ENCODE data around the gene NAT14.

The NAT14 gene

GRCh38 chr19:55481148-55481793, 3.7 kb upstream of the NAT14 start:
- no peaks in the 10 kb centered on the region for H3K9me3 Mint-ChIP-seq
- peaks cover 28 to 35% of the 10 kb centered on the region in 2 donors for H3K4me1 Mint-ChIP-seq (ENCODE audit: low read depth in 2 of 2)
- no peaks in the 10 kb centered on the region for H3K27me3 Mint-ChIP-seq
- peaks cover 58% of the 10 kb centered on the region for H3K36me3 Mint-ChIP-seq (ENCODE audit: insufficient read depth)
- DNase-seq (no peak), ATAC-seq (replicated peaks) (no peak)
- H3K27ac Mint-ChIP-seq, result no peak overlapping the region
- no peak overlapping the region for H3K4me3 Mint-ChIP-seq

DNA sequence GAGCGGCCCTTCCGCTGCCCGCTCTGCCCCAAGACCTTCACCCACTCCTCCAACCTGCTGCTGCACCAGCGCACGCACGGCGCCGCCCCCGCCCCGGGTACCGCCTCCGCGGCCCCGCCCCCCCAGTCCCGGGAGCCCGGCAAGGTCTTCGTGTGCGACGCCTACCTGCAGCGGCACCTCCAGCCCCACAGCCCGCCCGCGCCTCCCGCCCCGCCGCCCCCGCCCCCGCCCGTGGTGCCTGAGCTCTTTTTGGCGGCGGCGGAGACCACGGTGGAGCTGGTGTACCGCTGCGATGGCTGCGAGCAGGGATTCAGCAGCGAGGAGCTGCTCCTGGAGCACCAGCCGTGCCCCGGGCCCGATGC, 3.2 kb upstream of the NAT14 start:
- Mint-ChIP-seq H3K27me3 (no peaks in the 10 kb centered on the region), H3K4me3 (no peak overlapping the region), H3K36me3 (ENCODE audit: insufficient read depth) (peaks cover 55% of the 10 kb centered on the region), H3K4me1 (ENCODE audit: low read depth in 2 of 2) (peaks cover 28 to 36% of the 10 kb centered on the region in 2 donors), H3K27ac (no peak overlapping the region), H3K9me3 (no peaks in the 10 kb centered on the region)
- DNase-seq (no peak), ATAC-seq (replicated peaks) (no peak)

DNA sequence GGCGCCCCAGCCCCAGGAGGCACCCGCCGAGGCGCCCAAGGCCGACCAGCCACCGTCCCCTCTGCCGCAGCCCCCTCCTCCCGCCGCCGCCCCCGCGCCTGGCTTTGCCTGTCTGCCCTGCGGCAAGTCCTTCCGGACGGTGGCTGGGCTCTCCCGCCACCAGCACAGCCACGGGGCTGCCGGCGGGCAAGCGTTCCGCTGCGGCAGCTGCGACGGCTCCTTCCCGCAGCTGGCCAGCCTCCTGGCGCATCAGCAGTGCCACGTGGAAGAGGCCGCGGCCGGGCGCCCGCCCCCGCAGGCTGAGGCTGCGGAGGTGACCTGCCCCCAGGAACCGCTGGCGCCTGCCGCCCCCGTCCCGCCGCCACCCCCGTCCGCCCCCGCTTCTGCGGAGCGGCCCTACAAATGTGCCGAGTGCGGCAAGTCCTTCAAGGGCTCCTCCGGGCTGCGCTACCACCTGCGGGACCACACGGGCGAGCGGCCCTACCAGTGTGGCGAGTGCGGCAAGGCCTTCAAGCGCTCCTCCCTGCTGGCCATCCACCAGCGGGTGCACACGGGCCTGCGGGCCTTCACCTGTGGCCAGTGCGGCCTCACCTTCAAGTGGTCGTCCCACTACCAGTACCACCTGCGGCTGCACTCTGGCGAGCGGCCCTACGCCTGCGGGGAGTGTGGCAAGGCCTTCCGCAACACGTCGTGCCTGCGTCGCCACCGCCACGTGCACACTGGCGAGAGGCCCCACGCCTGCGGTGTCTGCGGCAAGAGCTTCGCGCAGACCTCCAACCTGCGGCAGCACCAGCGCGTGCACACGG, 2.6 kb upstream of the NAT14 start:
- H3K9me3 Mint-ChIP-seq, result no peaks in the 10 kb centered on the region
- peaks cover 28 to 33% of the 10 kb centered on the region in 2 donors for H3K4me1 Mint-ChIP-seq (ENCODE audit: low read depth in 2 of 2)
- H3K27me3 Mint-ChIP-seq, result no peaks in the 10 kb centered on the region
- no peak overlapping the region for H3K27ac Mint-ChIP-seq
- no peak for ATAC-seq (replicated peaks)
- H3K4me3 Mint-ChIP-seq, result no peak overlapping the region
- DNase-seq, result no peak
- H3K36me3 Mint-ChIP-seq (ENCODE audit: insufficient read depth), result peaks cover 55% of the 10 kb centered on the region

- no peaks in the 10 kb centered on the region for H3K27me3 Mint-ChIP-seq
Measured at GRCh38 chr19:55482967-55483705, 1.9 kb upstream of the NAT14 start.

GRCh38 chr19:55483706-55484592, 1.0 kb upstream of the NAT14 start:
- H3K4me1 Mint-ChIP-seq (ENCODE audit: low read depth in 2 of 2), result peaks cover 14 to 19% of the 10 kb centered on the region in 2 donors
- DNase-seq (no peak), ATAC-seq (replicated peaks) (no peak)
- peak overlapping the region; percentile 57 to 76 for H3K4me3 Mint-ChIP-seq
- no peaks in the 10 kb centered on the region for H3K27me3 Mint-ChIP-seq
- H3K36me3 Mint-ChIP-seq (ENCODE audit: insufficient read depth), result peaks cover 50% of the 10 kb centered on the region
- no peaks in the 10 kb centered on the region for H3K9me3 Mint-ChIP-seq
- peak overlapping the region in 1 of 2 donors; percentile 81 for H3K27ac Mint-ChIP-seq

More at GRCh38 chr19:55482967-55483705, 1.9 kb upstream of the NAT14 start:
- Mint-ChIP-seq H3K4me1 (ENCODE audit: low read depth in 2 of 2) (peaks cover 23 to 27% of the 10 kb centered on the region in 2 donors), H3K36me3 (ENCODE audit: insufficient read depth) (peaks cover 56% of the 10 kb centered on the region), H3K9me3 (no peaks in the 10 kb centered on the region), H3K27ac (no peak overlapping the region), H3K4me3 (peak overlapping the region in 1 of 2 donors; percentile 17)
- ATAC-seq (replicated peaks) (no peak), DNase-seq (no peak)

GRCh38 chr19:55485439-55486011, 537 bp downstream of the NAT14 start:
- DNase-seq (no peak), ATAC-seq (replicated peaks) (peak; percentile 49)
- Mint-ChIP-seq H3K9me3 (no peaks in the 10 kb centered on the region), H3K36me3 (ENCODE audit: insufficient read depth) (peaks cover 39% of the 10 kb centered on the region), H3K27me3 (no peaks in the 10 kb centered on the region), H3K4me3 (peak overlapping the region; percentile 57 to 76), H3K4me1 (ENCODE audit: low read depth in 2 of 2) (peaks cover 5 to 10% of the 10 kb centered on the region in 2 donors), H3K27ac (peak overlapping the region; percentile 81)

DNA sequence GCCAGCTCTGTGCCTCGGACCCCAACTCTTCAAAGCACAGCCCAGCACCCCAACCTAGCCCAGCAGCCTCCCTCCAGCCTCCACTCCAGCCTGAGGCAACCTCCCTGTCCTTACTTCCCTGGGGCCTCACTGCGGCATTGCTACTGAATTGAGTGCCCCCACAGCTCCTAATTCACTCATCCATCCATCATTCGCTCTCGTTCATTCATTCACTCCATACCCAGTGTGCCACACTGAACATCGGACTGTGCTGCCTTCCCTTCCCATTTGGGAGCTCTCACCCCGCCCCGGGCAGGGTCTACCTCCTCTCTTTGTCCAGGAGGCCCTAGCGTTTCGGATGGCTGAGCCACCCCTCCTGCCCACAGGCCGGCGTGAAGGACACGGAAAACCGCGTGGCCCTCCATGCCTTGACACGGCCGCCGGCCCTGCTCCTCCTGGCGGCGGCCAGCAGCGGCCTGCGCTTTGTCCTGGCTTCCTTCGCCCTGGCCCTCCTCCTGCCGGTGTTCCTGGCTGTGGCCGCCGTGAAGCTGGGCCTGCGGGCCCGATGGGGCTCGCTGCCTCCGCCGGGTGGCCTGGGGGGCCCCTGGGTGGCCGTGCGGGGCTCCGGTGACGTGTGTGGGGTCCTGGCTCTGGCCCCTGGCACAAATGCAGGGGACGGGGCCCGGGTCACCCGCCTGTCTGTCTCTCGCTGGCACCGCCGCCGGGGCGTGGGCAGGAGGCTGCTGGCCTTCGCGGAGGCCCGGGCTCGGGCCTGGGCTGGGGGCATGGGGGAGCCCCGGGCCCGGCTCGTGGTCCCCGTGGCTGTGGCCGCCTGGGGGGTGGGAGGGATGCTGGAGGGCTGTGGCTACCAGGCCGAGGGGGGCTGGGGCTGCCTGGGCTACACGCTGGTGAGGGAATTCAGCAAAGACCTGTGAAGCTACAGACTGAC, 1.3 kb downstream of the NAT14 start:
- DNase-seq (no peak), ATAC-seq (replicated peaks) (no peak)
- Mint-ChIP-seq H3K27ac (peak overlapping the region; percentile 81 to 83), H3K4me1 (ENCODE audit: low read depth in 2 of 2) (peaks cover 5 to 10% of the 10 kb centered on the region in 2 donors), H3K9me3 (no peaks in the 10 kb centered on the region), H3K4me3 (peak overlapping the region; percentile 57 to 76), H3K36me3 (ENCODE audit: insufficient read depth) (peaks cover 39% of the 10 kb centered on the region), H3K27me3 (no peaks in the 10 kb centered on the region)

GRCh38 chr19:55486971-55487923, 2.3 kb downstream of the NAT14 start:
- H3K4me1 Mint-ChIP-seq (ENCODE audit: low read depth in 2 of 2), result peaks cover 5 to 10% of the 10 kb centered on the region in 2 donors
- H3K4me3 Mint-ChIP-seq, result peak overlapping the region in 1 of 2 donors; percentile 35
- peaks cover 0 to 4% of the 10 kb centered on the region in 2 donors for H3K27me3 Mint-ChIP-seq
- peak overlapping the region; percentile 75 to 83 for H3K27ac Mint-ChIP-seq
- H3K9me3 Mint-ChIP-seq, result no peaks in the 10 kb centered on the region
- H3K36me3 Mint-ChIP-seq (ENCODE audit: insufficient read depth), result peaks cover 39% of the 10 kb centered on the region
- ATAC-seq (replicated peaks) (peak; percentile 18), DNase-seq (no peak)

DNA sequence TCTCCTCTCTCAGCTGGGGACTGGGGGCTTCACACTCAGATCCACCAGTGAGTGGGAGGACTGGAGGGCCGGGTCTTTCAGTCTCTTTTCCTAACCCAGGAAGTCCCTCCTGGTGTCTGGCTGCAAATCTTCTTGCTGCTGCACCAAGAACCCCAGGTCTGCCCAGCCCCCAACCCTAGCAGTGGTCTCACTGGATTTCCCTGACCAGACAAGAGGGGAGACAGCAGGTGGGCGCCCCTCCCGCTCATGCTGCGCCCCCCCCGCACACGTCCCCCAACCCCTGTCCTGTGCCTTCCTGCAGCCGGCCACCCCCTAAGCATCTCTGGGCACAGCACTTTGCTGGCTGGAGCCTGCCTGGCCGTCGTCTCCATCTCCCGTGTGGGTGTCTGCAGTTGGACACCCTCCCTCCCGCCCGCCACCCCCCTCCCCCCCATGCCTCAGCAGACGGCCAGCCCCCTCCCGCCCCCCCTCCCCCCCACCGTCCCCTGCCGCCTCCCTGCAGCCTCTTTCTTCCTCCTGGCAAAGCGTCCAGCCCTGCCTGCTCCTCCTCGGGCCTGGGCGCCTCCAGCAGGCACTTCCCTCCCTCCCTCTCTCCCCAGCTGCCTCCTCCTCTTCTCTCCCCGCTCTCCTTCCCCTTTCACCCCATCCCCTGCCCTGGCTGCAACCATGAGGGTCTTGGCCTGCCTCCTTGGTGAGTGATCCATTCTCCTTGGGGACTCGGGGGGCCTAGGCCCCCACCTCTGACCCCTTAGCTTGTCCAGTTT, 3.1 kb downstream of the NAT14 start, which contains the start of gene SSC5D:
Gene SSC5D, plus strand, starts transcription at position 513 of the 764 bp plus-strand sequence. Its CDS starts 154 bp downstream, at position 667.
- H3K4me3 Mint-ChIP-seq, result peak within 1 kb of the TSS in 1 of 2 donors; percentile 35
- H3K36me3 Mint-ChIP-seq (ENCODE audit: insufficient read depth), result peaks cover 38% of the 10 kb centered on the region
- ATAC-seq (replicated peaks), result no peak
- no peaks in the 10 kb centered on the region for H3K9me3 Mint-ChIP-seq
- H3K4me1 Mint-ChIP-seq (ENCODE audit: low read depth in 2 of 2), result peaks cover 5 to 11% of the 10 kb centered on the region in 2 donors
- no peak for DNase-seq
- peak within 1 kb of the TSS; percentile 75 to 83 for H3K27ac Mint-ChIP-seq
- peaks cover 4 to 12% of the 10 kb centered on the region in 2 donors for H3K27me3 Mint-ChIP-seq

GRCh38 chr19:55488986-55489710, 4.2 kb downstream of the NAT14 start:
- Mint-ChIP-seq H3K27ac (no peak overlapping the region), H3K4me1 (ENCODE audit: low read depth in 2 of 2) (peaks cover 5 to 11% of the 10 kb centered on the region in 2 donors)

More at GRCh38 chr19:55488986-55489710, 4.2 kb downstream of the NAT14 start:
- Mint-ChIP-seq H3K36me3 (ENCODE audit: insufficient read depth) (peaks cover 27% of the 10 kb centered on the region), H3K4me3 (no peak overlapping the region), H3K9me3 (no peaks in the 10 kb centered on the region), H3K27me3 (peaks cover 6 to 18% of the 10 kb centered on the region in 2 donors)
- DNase-seq (no peak), ATAC-seq (replicated peaks) (no peak)

Measured in effector memory CD8-positive, alpha-beta T cell (primary cell).